Ovary (tissue), 9 donors: ENCODE measurements around the gene POLR3F. TPM values are rescaled to one million over a fixed set of nuclear protein-coding genes. Genes with fewer than 3 reads are reported as not detected.
A peak's percentile ranks its signal among the peaks of the same experiment; 100 is the strongest.

Experiments used
- DNase-seq, 5 donors: peaks; one replicate each; pipeline ENCODE4 v3.0.0-alpha.2; 2019 to 2020
- H3K27ac ChIP-seq, 2 donors: fragments of 200-600 bp; one replicate each; pipeline versions ENCODE4 v1.5.1 to v1.8.0; 2019 to 2022
- H3K27me3 ChIP-seq: fragments of 200-600 bp; one replicate; pipeline ENCODE4 v1.8.0; 2022
- H3K36me3 ChIP-seq: fragments of 200-600 bp; sonication (generic); one replicate; pipeline ENCODE4 v1.5.1; 2019
- H3K4me1 ChIP-seq: one replicate; pipeline ENCODE4 v1.8.1; 2013; ENCODE audit warnings: mild to moderate bottlenecking, moderate library complexity; ENCODE audit not compliant: insufficient read depth
- H3K4me3 ChIP-seq: fragments of 200-600 bp; sonication (generic); one replicate; pipeline ENCODE4 v1.5.1; 2017
- H3K9me3 ChIP-seq, 2 donors: fragments of 200-600 bp in 1 of 2; sonication (generic) in 1 of 2; one replicate each; pipeline versions ENCODE4 v1.5.1 to v1.8.1; 2013 to 2019; ENCODE audit warnings: mild to moderate bottlenecking in 1 of 2, moderate library complexity in 1 of 2
- EP300 ChIP-seq: sonication (generic); formaldehyde crosslinking; IDR thresholded peaks from one replicate; pipeline ENCODE4 v1.6.1; 2017; ENCODE audit warnings: antibody characterized with exemption
- POLR2A ChIP-seq: fragments of 450-650 bp; IDR thresholded peaks from one replicate; pipeline ENCODE4 v1.6.1; 2017; ENCODE audit warnings: antibody characterized with exemption, mild to moderate bottlenecking, moderate library complexity
- WGBS, 3 donors: extraction: QIAGEN DNeasy Blood & Tissue Kit in 1 of 3; methylation state at CpG; one replicate each; pipeline versions ENCODE4 v1.1.5 to v1.1.7; 2013 to 2017; 5-methylcytosine and 5-hydroxymethylcytosine counted together
- intact Hi-C, 4 donors: fragments of 100-400 bp; cut with DNase I; formaldehyde crosslinking; loops; one replicate each; pipeline versions ENCODE4 v1.11.0 to v1.15.1; 2022 to 2023
- polyA plus RNA-seq, 2 donors: library from polyadenylated mRNA; stranded (reverse); fragments of 200-250 nt in 1 of 2; fragments of 350-450 nt in 1 of 2; fragmentation: Illumina TruSeq in 1 of 2; extraction: RNeasy Lipid Tissue Mini Kit (QIAGEN cat#74804) in 1 of 2; gene quantifications; one replicate each; pipeline ENCODE4 v1.2.3, GENCODE V29; 2013 to 2014
- total RNA-seq, 7 donors: library from RNA; depleted of rRNA in 2 of 7; stranded (reverse); fragments of >200 nt in 2 of 7; fragmentation: NEBNext Ultra II Directional in 3 of 7; extraction: Animal tissue kit (Norgen Biotek cat#: 25700) in 3 of 7; gene quantifications; one replicate each; pipeline versions ENCODE4 v1.1.0 to v1.2.4, GENCODE V29; 2016 to 2023
- TF ChIP-seq, protein P1 (sequence below), 3 donors: fragments of 450-650 bp in 2 of 3; fragments of 200-600 bp in 1 of 3; IDR thresholded peaks; one replicate each; pipeline versions ENCODE4 v1.5.1 to v1.8.0; 2016 to 2022; ENCODE audit warnings: antibody characterized with exemption in 3 of 3, mild to moderate bottlenecking in 1 of 3
- donor health status: DM: no; HTN: no; CAD: no; lungs with moderate emphysema.
- donor health status: DM: no; HTN: no; CAD: no.
- donor health status: Bipolar disorder and iron deficiency.
- donor health status: DM: yes; HTN: yes; CAD: no.
- donor health status: DM: no; HTN: no; CAD: no.
- donor health status: DM: yes; HTN: yes; CAD: no.

Gene POLR3F
- total and polyA plus RNA-seq, 9 donors = 6.5 to 13.2 (median 9.0) TPM

DNA sequence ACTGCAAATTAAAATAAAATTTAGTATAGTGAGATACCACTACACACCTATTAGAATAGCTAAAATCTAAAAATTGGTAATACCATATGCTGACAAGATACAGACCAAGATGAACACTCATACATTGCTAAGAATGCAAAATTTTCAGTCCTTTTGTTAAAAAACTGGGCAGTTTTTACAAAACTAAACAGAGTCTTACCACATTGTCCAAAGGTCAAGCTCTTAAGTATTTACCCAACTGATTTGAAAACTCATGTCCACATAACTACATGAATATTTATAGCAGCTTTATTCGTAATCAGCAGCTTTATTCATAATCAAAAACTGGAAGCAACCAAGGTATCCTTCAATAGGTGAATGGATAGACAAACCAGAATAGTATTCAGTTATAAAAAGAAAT lies 10.0 kb downstream of the POLR3F start:
- no peaks in the 10 kb centered on the region for H3K9me3 ChIP-seq
- H3K4me3 ChIP-seq = no peak overlapping the region
- no peak overlapping the region for H3K27ac ChIP-seq
- no peaks in the 10 kb centered on the region for H3K4me1 ChIP-seq
- intact Hi-C loops = no loop called here
- no peaks in the 10 kb centered on the region for H3K27me3 ChIP-seq
- H3K36me3 ChIP-seq = no peaks in the 10 kb centered on the region
- TF ChIP-seq, protein P1, sequence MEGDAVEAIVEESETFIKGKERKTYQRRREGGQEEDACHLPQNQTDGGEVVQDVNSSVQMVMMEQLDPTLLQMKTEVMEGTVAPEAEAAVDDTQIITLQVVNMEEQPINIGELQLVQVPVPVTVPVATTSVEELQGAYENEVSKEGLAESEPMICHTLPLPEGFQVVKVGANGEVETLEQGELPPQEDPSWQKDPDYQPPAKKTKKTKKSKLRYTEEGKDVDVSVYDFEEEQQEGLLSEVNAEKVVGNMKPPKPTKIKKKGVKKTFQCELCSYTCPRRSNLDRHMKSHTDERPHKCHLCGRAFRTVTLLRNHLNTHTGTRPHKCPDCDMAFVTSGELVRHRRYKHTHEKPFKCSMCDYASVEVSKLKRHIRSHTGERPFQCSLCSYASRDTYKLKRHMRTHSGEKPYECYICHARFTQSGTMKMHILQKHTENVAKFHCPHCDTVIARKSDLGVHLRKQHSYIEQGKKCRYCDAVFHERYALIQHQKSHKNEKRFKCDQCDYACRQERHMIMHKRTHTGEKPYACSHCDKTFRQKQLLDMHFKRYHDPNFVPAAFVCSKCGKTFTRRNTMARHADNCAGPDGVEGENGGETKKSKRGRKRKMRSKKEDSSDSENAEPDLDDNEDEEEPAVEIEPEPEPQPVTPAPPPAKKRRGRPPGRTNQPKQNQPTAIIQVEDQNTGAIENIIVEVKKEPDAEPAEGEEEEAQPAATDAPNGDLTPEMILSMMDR (IDR thresholded peaks at IDR 0.05) = no peak
- no peak for TF ChIP-seq POLR2A
- TF ChIP-seq EP300 = no peak
- no peak for DNase-seq
- WGBS, 3 donors = 92 to 95% (median 93%) methylated on average over 1 of the region's 1 CpG

DNA sequence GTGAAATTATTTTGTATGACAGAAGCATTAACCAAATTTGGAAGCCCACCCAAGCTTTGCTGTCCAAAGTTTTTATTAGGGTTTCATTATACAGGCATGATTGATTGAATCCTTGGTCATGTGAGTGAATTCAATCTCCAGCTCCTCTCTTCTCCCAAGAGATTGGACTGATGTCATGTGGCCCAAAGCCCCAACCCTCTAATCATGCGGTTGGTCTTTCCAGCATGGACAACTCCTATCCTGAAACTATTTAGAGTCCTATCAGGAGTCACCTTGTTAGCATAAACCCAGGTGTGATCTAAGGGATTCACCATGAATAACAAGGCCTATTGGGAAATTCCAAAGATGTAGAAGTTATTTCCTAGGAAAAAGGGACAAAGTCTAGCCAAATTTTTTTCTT lies 10.6 kb downstream of the POLR3F start:
- Histone ChIP-seq H3K36me3 (no peaks in the 10 kb centered on the region), H3K4me1 (no peaks in the 10 kb centered on the region), H3K27ac (no peak overlapping the region), H3K27me3 (no peaks in the 10 kb centered on the region), H3K9me3 (no peaks in the 10 kb centered on the region), H3K4me3 (no peak overlapping the region)
- intact Hi-C loops = no loop called here
- TF ChIP-seq EP300 = no peak
- TF ChIP-seq, protein P1 (IDR thresholded peaks at IDR 0.05) = no peak
- no peak for TF ChIP-seq POLR2A
- DNase-seq = no peak
- WGBS, 3 donors = 67 to 90% (median 82%) methylated on average over 1 of the region's 1 CpG

DNA sequence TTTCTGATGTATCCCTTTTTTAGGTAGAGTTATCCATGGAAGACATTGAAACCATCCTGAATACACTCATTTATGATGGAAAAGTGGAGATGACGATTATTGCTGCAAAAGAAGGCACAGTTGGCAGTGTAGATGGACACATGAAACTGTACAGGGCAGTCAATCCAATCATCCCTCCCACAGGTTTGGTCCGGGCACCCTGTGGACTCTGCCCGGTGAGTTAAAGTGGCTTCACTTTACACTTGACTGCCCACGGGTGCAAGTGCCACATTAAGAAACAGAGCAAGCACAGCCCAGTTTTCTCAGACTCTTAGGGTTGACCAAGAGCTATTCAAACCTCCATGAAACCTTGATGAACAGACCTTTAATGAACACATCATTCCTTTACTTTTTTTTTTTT lies 14.4 kb downstream of the POLR3F start:
- Histone ChIP-seq H3K36me3 (no peaks in the 10 kb centered on the region), H3K27ac (no peak overlapping the region), H3K4me1 (no peaks in the 10 kb centered on the region), H3K4me3 (no peak overlapping the region), H3K9me3 (no peaks in the 10 kb centered on the region), H3K27me3 (no peaks in the 10 kb centered on the region)
- TF ChIP-seq POLR2A (no peak), EP300 (no peak)
- TF ChIP-seq, protein P1 (IDR thresholded peaks at IDR 0.05) = no peak
- no peak for DNase-seq
- 87 to 93% (median 88%) methylated on average over 4 of the region's 4 CpGs for WGBS, 3 donors
- intact Hi-C loops = no loop called here

DNA sequence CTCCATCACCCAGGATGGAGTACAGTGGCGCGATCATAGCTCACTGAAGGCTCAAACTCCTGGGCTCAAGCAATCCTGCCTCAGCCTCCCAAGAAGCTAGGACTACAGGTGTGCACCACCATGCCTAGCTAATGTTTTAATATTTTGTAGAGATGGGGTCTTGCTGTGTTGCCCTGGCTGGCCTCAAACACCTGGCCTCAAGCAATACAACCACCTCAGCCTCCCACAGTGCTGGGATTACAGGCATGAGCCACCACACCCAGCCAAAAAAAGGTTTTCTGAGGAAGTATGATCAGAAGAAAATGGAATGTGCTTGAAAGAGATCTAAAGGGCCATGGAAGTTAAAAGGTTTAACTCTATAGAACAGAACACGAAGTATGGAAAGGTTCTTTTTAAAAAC lies 21.1 kb downstream of the POLR3F start:
- H3K4me1 ChIP-seq = no peaks in the 10 kb centered on the region
- H3K9me3 ChIP-seq = no peaks in the 10 kb centered on the region
- no peaks in the 10 kb centered on the region for H3K36me3 ChIP-seq
- DNase-seq = no peak
- no peak overlapping the region for H3K27ac ChIP-seq
- H3K27me3 ChIP-seq = no peaks in the 10 kb centered on the region
- H3K4me3 ChIP-seq = no peak overlapping the region
- intact Hi-C loops = no loop called here
- TF ChIP-seq, protein P1 (IDR thresholded peaks at IDR 0.05) = no peak
- WGBS, 3 donors = 96 to 99% (median 97%) methylated on average over 3 of the region's 3 CpGs

GRCh38 chr20:18496042-18496441 lies 28.9 kb downstream of the POLR3F start:
- WGBS, 3 donors = 4 to 9% (median 5%) methylated on average over 7 of the region's 7 CpGs
- Histone ChIP-seq H3K4me1 (peaks cover 4% of the 10 kb centered on the region), H3K9me3 (no peaks in the 10 kb centered on the region), H3K36me3 (no peaks in the 10 kb centered on the region), H3K27me3 (no peaks in the 10 kb centered on the region), H3K27ac (peak overlapping the region in 1 of 2 donors; percentile 43), H3K4me3 (peak overlapping the region; percentile 54)
- DNase-seq = no peak
- TF ChIP-seq, protein P1 (IDR thresholded peaks at IDR 0.05) = no peak
- TF ChIP-seq POLR2A (no peak), EP300 (no peak)
- intact Hi-C loops = no loop called here
